ENCODE data around the gene SRSF9.
"Not testable (repeated sequence)": the region's sequence is repeated elsewhere in the genome, so short reads cannot be mapped to it uniquely, and the experiment has no call there.

The SRSF9 gene

GRCh38 chr12:120469450-120470149 lies at the start of gene SRSF9:
Gene SRSF9, minus strand, starts transcription at chr12:120469748. Its CDS starts 139 bp downstream, at chr12:120469609.
- DNase-seq, result peak; percentile 37 to 96 (median 91)

- not testable (repeated sequence) for DNase-seq
Measured at GRCh38 chr12:120519324-120519723, 49.8 kb upstream of the SRSF9 start.

GRCh38 chr12:120515496-120515895 lies 45.9 kb upstream of the SRSF9 start:
- DNase-seq, result peak in 17 of 58 donors; percentile 1 to 68 (median 29)

- peak in 35 of 58 donors; percentile 3 to 86 (median 36) for DNase-seq
Measured at GRCh38 chr12:120514002-120514401, 44.5 kb upstream of the SRSF9 start.

- no peak for DNase-seq
Measured at GRCh38 chr12:120508537-120508936, 39.0 kb upstream of the SRSF9 start.

- no peak for DNase-seq
Measured at GRCh38 chr12:120504587-120504986, 35.0 kb upstream of the SRSF9 start.

- peak in 2 of 58 donors; percentile 44 to 49 for DNase-seq
Measured at GRCh38 chr12:120500581-120500980, 31.0 kb upstream of the SRSF9 start.

- DNase-seq, result no peak
Measured at GRCh38 chr12:120498870-120499515, 29.4 kb upstream of the SRSF9 start.

- no peak for DNase-seq
Measured at GRCh38 chr12:120497524-120498150, 28.1 kb upstream of the SRSF9 start.

- peak in 53 of 58 donors; percentile 34 to 85 (median 70) for DNase-seq
Measured at GRCh38 chr12:120496413-120497340, 27.1 kb upstream of the SRSF9 start.

- peak; percentile 64 to 98 (median 92) for DNase-seq
Measured at GRCh38 chr12:120495731-120496412, 26.3 kb upstream of the SRSF9 start, which contains the start of gene DYNLL1. Gene DYNLL1, plus strand, starts transcription at chr12:120496113. Its CDS starts 309 bp downstream, at chr12:120496422.

- no peak for DNase-seq
Measured at GRCh38 chr12:120495186-120495730, 25.7 kb upstream of the SRSF9 start.

- DNase-seq, result peak in 32 of 58 donors; percentile 7 to 66 (median 26)
Measured at GRCh38 chr12:120490833-120491512, 21.4 kb upstream of the SRSF9 start.

- DNase-seq, result no peak
Measured at GRCh38 chr12:120490325-120490724, 20.8 kb upstream of the SRSF9 start.

GRCh38 chr12:120489018-120489417 lies 19.5 kb upstream of the SRSF9 start:
- DNase-seq, result peak in 2 of 58 donors; percentile 6 to 49

- DNase-seq, result peak in 41 of 58 donors; percentile 8 to 78 (median 35)
Measured at GRCh38 chr12:120488057-120488640, 18.6 kb upstream of the SRSF9 start.

GRCh38 chr12:120487552-120487951 lies 18.0 kb upstream of the SRSF9 start:
- peak in 1 of 58 donors; percentile 19 for DNase-seq

- DNase-seq, result no peak
Measured at GRCh38 chr12:120485961-120486881, 16.7 kb upstream of the SRSF9 start.
